GM20000 (cell line): ENCODE measurements around the gene PGM5.
A peak's percentile ranks its signal among the peaks of the same experiment; 100 is the strongest.

ENCODE experiments used
- DNase-seq: peaks from one replicate; pipeline ENCODE4 v3.0.0; 2012; ENCODE audit warnings: low spot score
- TF ChIP-seq, protein P1 (sequence below): IDR thresholded peaks from 2 replicates; pipeline ENCODE4 v1.5.1; 2012; ENCODE audit warnings: mild to moderate bottlenecking, control low read depth; ENCODE audit errors: extremely low read depth, missing control alignments

The PGM5 gene

GRCh38 chr9:68502279-68502678 is 145.9 kb downstream of the PGM5 start:
- TF ChIP-seq, protein P1, sequence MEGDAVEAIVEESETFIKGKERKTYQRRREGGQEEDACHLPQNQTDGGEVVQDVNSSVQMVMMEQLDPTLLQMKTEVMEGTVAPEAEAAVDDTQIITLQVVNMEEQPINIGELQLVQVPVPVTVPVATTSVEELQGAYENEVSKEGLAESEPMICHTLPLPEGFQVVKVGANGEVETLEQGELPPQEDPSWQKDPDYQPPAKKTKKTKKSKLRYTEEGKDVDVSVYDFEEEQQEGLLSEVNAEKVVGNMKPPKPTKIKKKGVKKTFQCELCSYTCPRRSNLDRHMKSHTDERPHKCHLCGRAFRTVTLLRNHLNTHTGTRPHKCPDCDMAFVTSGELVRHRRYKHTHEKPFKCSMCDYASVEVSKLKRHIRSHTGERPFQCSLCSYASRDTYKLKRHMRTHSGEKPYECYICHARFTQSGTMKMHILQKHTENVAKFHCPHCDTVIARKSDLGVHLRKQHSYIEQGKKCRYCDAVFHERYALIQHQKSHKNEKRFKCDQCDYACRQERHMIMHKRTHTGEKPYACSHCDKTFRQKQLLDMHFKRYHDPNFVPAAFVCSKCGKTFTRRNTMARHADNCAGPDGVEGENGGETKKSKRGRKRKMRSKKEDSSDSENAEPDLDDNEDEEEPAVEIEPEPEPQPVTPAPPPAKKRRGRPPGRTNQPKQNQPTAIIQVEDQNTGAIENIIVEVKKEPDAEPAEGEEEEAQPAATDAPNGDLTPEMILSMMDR = no peak
- DNase-seq = no peak

GRCh38 chr9:68505681-68506409 is 149.4 kb downstream of the PGM5 start:
- TF ChIP-seq, protein P1 = no peak
- DNase-seq = no peak

DNA sequence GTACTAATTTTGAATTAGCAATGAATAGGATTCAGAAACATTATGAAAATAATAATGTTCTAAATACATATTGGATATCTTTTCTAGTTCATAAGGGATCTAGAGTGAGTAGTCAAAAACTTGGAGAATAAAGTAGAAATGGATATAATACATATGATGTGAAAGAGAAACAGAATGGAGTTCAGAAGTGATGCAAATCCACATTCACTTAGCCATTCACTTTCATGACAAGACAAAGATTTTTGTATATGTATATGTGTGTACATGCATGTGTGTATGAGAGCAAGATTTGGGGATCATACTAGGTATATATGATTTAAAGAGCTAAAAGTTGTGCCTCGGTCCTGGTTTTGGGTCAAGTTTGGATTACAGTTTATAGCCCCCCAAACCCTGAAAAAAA is 150.1 kb downstream of the PGM5 start:
- TF ChIP-seq, protein P1 = no peak

GRCh38 chr9:68507130-68507805 is 150.9 kb downstream of the PGM5 start:
- DNase-seq = peak; percentile 19

More for the DNA sequence above, 150.1 kb downstream of the PGM5 start:
- DNase-seq = no peak

GRCh38 chr9:68507806-68508145 is 151.4 kb downstream of the PGM5 start:
- TF ChIP-seq, protein P1 = no peak
- DNase-seq = no peak

More at GRCh38 chr9:68507130-68507805, 150.9 kb downstream of the PGM5 start:
- TF ChIP-seq, protein P1 = no peak

DNA sequence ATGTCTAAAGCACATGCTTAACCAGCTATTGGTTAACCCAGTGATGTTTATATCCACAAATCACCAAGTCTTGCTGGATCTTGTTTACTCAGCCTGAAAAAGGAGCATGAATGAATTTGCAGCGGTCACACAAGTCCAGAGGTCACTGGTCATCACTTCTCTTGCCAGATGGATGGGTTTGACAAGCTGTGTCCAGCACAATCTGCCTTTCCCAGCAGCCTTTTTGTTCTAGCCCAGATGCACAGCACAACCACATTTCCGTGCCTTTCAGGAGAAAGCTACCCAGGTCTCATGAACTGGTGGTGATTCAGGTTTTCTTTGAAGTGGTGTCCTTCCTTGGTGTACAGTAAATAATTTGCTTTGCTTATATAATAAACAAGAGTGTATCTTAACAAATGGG is 152.1 kb downstream of the PGM5 start:
- TF ChIP-seq, protein P1 = no peak
- DNase-seq = no peak

DNA sequence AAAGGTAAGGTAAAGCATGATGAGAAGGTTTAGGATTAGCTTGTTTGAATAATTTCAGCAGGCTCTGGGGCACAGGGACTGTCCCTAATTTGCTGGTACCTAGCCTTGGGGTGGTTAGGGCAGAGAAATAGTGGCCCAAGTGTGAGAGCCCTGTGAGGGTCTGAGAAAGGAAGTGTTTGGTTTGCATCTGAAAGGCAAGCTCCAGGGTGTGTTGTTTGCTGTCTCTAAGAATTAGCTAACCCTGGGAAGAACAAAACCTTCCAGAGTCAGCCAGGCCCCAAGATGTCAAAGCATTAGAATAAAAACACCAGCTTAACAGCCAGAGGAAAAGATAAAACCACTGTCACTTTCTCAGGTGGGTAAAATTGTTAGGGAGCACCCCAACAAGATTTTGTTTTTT is 153.3 kb downstream of the PGM5 start:
- TF ChIP-seq, protein P1 = no peak
- DNase-seq = no peak
